ENCODE data around the gene CARNS1.
A peak's percentile ranks its signal among the peaks of the same experiment; 100 is the strongest.

The CARNS1 gene

GRCh38 chr11:67412495-67413179, 2.8 kb upstream of the CARNS1 start (continued):
- TF ChIP-seq CREB5 (CRISPR knock-in tag; IDR thresholded peaks at IDR 0.05; ENCODE audit: low read depth) (no peak), GLIS3 (CRISPR knock-in tag; IDR thresholded peaks at IDR 0.05) (no peak), TSHZ2 (CRISPR knock-in tag; IDR thresholded peaks at IDR 0.05) (no peak), OSR1 (CRISPR knock-in tag; IDR thresholded peaks at IDR 0.05) (no peak), ZNF70 (CRISPR knock-in tag; IDR thresholded peaks at IDR 0.05) (no peak)

- no peak for TF ChIP-seq ZNF70 (CRISPR knock-in tag; IDR thresholded peaks at IDR 0.05)
- TF ChIP-seq ESRRG (CRISPR knock-in tag; IDR thresholded peaks at IDR 0.05): no peak
- no peak for TF ChIP-seq PPARA (CRISPR knock-in tag; IDR thresholded peaks at IDR 0.05; ENCODE audit: borderline replicate concordance)
- TF ChIP-seq PATZ1 (CRISPR knock-in tag; IDR thresholded peaks at IDR 0.05; ENCODE audit: borderline replicate concordance): no peak
- TF ChIP-seq BACH2 (CRISPR knock-in tag; IDR thresholded peaks at IDR 0.05; ENCODE audit: borderline replicate concordance): no peak
- TF ChIP-seq TOX (CRISPR knock-in tag; IDR thresholded peaks at IDR 0.05; ENCODE audit: borderline replicate concordance): no peak
- no peak for TF ChIP-seq ISL1 (CRISPR knock-in tag; IDR thresholded peaks at IDR 0.05)
- no peak for TF ChIP-seq ARNTL (CRISPR knock-in tag; IDR thresholded peaks at IDR 0.05; ENCODE audit: borderline replicate concordance, low read depth)
- no peak for TF ChIP-seq ZC3H10 (CRISPR knock-in tag; IDR thresholded peaks at IDR 0.05)
- no peak for TF ChIP-seq ZNF8 (CRISPR knock-in tag; IDR thresholded peaks at IDR 0.05)
- TF ChIP-seq ZNF565 (CRISPR knock-in tag; conservative IDR thresholded peaks at IDR 0.05; ENCODE audit: low read depth): no peak
- peak; percentile 10; the same call in 1 of the 3 replicates for ATAC-seq
Observed at GRCh38 chr11:67413266-67413849, 2.1 kb upstream of the CARNS1 start.

- TF ChIP-seq BACH2 (CRISPR knock-in tag; IDR thresholded peaks at IDR 0.05; ENCODE audit: borderline replicate concordance) (no peak), ZNF70 (CRISPR knock-in tag; IDR thresholded peaks at IDR 0.05) (no peak), RARB (CRISPR knock-in tag; IDR thresholded peaks at IDR 0.05) (no peak), POU6F1 (CRISPR knock-in tag; IDR thresholded peaks at IDR 0.05; ENCODE audit: borderline replicate concordance, low read depth) (no peak), ZC3H10 (CRISPR knock-in tag; IDR thresholded peaks at IDR 0.05) (no peak), PATZ1 (CRISPR knock-in tag; IDR thresholded peaks at IDR 0.05; ENCODE audit: borderline replicate concordance) (no peak), ZNF565 (CRISPR knock-in tag; conservative IDR thresholded peaks at IDR 0.05; ENCODE audit: low read depth) (no peak), ZFP3 (CRISPR knock-in tag; IDR thresholded peaks at IDR 0.05) (no peak), ZFP30 (CRISPR knock-in tag; IDR thresholded peaks at IDR 0.05) (no peak), PPARA (CRISPR knock-in tag; IDR thresholded peaks at IDR 0.05; ENCODE audit: borderline replicate concordance) (no peak), GLIS3 (CRISPR knock-in tag; IDR thresholded peaks at IDR 0.05) (no peak), TCF4 (CRISPR knock-in tag; IDR thresholded peaks at IDR 0.05; ENCODE audit: borderline replicate concordance) (no peak), SNAI2 (CRISPR knock-in tag; IDR thresholded peaks at IDR 0.05) (no peak), CSDC2 (CRISPR knock-in tag; IDR thresholded peaks at IDR 0.05) (no peak), OSR1 (CRISPR knock-in tag; IDR thresholded peaks at IDR 0.05) (no peak), ESRRG (CRISPR knock-in tag; IDR thresholded peaks at IDR 0.05) (no peak)
- ATAC-seq: no peak
Observed at GRCh38 chr11:67416416-67417335, 1.2 kb downstream of the CARNS1 start.

Data from SK-N-SH treated with all-trans-retinoic acid at 6 μM for 48 hours (cell line).